Activated CD8-positive, alpha-beta memory T cell treated with anti-CD3 and anti-CD28 coated beads for 36 hours (primary cell): ENCODE measurements around the gene ZNF385B. TPM values are rescaled to one million over a fixed set of nuclear protein-coding genes. Genes with fewer than 3 reads are reported as not detected.
"Not testable (repeated sequence)": the region's sequence is repeated elsewhere in the genome, so short reads cannot be mapped to it uniquely, and the experiment has no call there.

Source experiments
- CTCF ChIA-PET: fragments of 350-600 bp; sonication (Branson Sonifier 250); formaldehyde crosslinking; loops from one replicate; lab custom pipeline; 2021; ENCODE audit warnings: antibody characterized with exemption; lab: Charles Lee
- POLR2A ChIA-PET: fragments of 350-600 bp; sonication (Branson Sonifier 250); formaldehyde crosslinking; loops from one replicate; lab custom pipeline; 2021; ENCODE audit warnings: antibody characterized with exemption; lab: Charles Lee
- total RNA-seq, 2 experiments: library from RNA; stranded (reverse); gene quantifications; one replicate each; pipeline ENCODE4 v1.2.3, GENCODE V29; 2021

The ZNF385B gene
- total RNA-seq, 2 experiments from 2014 or later = not detected

DNA sequence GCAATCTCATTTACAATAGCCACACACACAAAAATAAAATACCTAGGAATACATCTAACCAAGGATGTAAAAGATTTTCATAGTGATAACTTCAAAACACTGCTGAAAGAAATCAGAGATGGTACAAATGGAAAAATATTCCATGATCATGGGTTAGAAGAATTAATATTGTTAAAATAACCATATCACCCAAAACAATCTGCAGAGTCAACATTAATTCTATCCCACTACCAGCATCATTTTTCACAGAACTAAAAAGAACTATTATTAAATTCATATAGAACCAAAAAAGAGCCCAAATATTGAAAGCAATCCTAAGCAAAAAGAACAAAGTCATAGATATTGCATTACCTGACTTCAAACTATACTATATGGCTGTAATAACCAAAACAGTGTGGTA, 50.4 kb downstream of the ZNF385B start:
- POLR2A ChIA-PET = no interaction called here
- CTCF ChIA-PET = no interaction called here

- POLR2A ChIA-PET = no interaction called here
- CTCF ChIA-PET = no interaction called here
Observed at GRCh38 chr2:179809606-179810005, 51.8 kb downstream of the ZNF385B start.

- ChIA-PET CTCF (no interaction called here), POLR2A (no interaction called here)
Observed at GRCh38 chr2:179805001-179805400, 56.4 kb downstream of the ZNF385B start.

- ChIA-PET CTCF (no interaction called here), POLR2A (no interaction called here)
Observed at GRCh38 chr2:179804206-179804605, 57.2 kb downstream of the ZNF385B start.

- ChIA-PET CTCF (no interaction called here), POLR2A (no interaction called here)
Observed at GRCh38 chr2:179802051-179802882, 59.1 kb downstream of the ZNF385B start.

GRCh38 chr2:179800776-179801175, 60.6 kb downstream of the ZNF385B start:
- CTCF ChIA-PET = no interaction called here
- POLR2A ChIA-PET = no interaction called here

GRCh38 chr2:179796213-179797007, 65.0 kb downstream of the ZNF385B start:
- POLR2A ChIA-PET = no interaction called here
- CTCF ChIA-PET = no interaction called here

GRCh38 chr2:179793902-179794301, 67.5 kb downstream of the ZNF385B start:
- ChIA-PET CTCF (interaction anchor here (0.6 kb wide), 1 partner anchor 327 kb away, joined by 4 read pairs; no protein-coding TSS in a partner anchor), POLR2A (no interaction called here)

GRCh38 chr2:179793238-179793637, 68.2 kb downstream of the ZNF385B start:
- POLR2A ChIA-PET = no interaction called here
- CTCF ChIA-PET = no interaction called here

- ChIA-PET POLR2A (no interaction called here), CTCF (no interaction called here)
Observed at GRCh38 chr2:179790235-179791217, 70.9 kb downstream of the ZNF385B start.

DNA sequence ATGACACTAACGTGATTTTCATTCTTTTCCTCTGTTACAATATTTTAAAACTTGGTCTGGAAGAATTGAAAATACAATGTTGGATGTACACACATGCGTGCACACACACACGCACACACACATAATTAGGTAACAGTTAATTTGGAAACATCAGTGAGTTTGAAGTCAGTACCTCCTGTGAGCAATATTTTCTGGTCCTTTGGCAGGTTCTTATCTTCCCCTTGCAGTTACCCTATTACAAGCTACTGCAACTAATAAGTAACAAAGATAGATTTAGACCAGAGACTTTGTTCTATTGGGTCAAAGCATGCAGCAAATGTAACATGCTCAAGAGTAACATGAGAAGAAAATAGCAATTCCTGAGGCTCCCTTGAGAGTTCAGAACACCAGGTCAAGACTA, 73.3 kb downstream of the ZNF385B start:
- CTCF ChIA-PET = no interaction called here
- POLR2A ChIA-PET = no interaction called here

DNA sequence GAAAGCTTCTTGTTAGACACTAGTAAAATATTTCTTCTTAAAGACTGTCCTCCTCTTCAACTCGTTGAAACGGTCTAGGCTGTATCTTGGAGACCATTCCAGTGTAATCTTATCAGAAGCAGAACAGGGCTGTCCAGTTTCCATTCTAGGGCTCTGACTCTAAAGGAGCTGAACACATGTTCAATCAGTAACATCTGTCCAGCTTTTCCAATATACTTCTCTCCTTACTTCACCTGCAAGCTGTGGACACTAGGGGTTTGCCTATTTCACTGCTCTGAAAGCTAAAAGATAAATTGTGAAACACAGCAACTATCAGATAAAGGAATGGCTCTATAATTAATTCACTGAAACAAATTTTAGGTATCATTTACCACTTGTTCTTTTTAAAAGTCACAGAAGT, 73.8 kb downstream of the ZNF385B start:
- ChIA-PET POLR2A (no interaction called here), CTCF (interaction anchor here (0.5 kb wide), 1 partner anchor 1341 kb away, joined by 3 read pairs; no protein-coding TSS in a partner anchor)

DNA sequence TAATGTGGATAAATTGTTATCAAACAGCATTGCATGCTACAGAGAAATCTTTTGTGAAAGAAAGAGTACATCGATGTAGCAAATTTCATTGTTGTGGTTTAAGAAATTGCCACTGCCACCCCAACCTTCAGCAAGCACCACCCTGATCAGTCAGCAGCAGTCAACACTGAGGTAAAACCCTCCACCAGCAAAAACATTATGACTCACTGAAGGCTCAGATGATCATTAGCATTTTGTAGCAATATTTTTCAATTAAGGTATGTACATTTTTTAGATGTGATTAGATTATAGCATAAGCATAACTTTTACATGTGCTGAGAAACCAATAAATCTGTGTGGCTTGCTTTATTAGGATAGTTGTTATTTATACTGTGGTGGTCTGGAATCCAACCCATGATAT, 75.5 kb downstream of the ZNF385B start:
- CTCF ChIA-PET = no interaction called here
- POLR2A ChIA-PET = no interaction called here

DNA sequence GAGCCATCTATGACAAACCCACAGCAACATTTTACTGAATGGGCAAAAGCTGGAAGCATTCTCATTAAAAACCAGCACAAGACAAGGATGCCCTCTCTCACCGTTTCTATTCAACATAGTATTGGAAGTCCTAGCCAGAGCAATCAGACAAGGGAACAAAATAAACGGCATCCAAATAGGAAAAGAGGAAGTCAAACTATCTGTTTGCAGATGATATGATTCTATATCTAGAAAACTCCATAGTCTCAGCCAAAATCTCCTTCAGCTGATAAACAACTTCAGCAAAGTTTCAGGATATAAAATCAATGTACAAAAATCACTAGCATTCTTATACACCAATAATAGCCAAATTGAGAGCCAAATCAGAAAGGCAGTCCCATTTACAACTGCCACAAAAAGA, 79.1 kb downstream of the ZNF385B start:
- POLR2A ChIA-PET, CTCF ChIA-PET: not testable (repeated sequence)

DNA sequence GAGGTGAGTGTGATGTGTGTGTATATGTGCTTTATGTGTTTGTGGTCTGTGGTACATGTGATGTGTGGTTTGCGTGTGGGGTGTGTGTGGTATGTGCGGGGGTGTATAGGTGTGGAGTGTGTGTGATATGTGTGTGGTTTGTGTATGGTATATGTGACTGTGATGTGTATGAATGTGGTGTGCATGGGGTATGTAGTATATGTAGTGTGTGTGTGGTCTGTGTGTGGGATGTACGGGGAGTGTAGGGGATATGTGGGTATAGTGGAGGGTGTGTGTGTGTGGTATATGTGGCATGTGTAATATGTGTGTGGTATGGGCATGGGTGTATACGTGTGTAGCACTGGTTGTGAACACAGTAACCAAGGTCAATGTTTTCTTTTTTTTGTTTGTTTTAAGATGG, 87.4 kb downstream of the ZNF385B start:
- POLR2A ChIA-PET = no interaction called here
- CTCF ChIA-PET = no interaction called here

GRCh38 chr2:179772346-179772745, 89.1 kb downstream of the ZNF385B start:
- POLR2A ChIA-PET = no interaction called here
- CTCF ChIA-PET = no interaction called here

DNA sequence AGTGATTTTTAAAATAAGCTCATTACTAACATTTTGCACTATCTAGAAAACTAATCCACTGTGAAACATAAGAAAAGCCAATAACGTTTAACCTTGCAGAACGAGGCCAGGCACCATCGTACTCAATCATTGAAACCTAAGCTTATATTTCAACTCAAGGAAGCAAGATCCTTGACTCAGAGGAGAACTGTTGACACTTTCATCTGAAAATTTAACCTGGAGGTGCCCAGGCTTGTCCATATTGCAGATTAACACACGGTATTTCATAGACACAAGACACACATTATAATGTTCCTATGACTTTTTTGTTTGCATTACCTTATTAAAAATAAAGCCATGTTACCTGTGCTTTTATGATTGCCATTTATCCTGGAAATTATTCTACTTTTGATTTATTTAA, 89.6 kb downstream of the ZNF385B start:
- ChIA-PET CTCF (no interaction called here), POLR2A (no interaction called here)

DNA sequence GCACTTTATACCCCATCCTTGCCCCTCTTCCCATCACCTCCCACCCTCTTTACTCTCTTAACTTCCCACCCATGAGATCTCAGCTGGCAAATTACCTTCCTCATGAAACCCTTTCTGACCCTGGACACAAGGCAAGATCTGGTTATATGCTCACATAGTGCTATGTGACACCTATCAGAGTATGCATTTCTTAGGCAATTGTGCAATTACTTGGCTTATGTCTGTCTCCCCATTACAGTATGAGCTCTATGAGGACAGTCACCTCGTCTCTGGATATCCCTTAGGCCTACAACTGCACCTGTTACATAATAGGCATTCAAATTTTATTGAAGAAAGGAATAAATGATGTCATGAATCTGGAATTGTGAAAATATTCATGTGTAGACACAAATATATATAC, 91.4 kb downstream of the ZNF385B start:
- ChIA-PET POLR2A (no interaction called here), CTCF (no interaction called here)

- POLR2A ChIA-PET = no interaction called here
- CTCF ChIA-PET = no interaction called here
Observed at GRCh38 chr2:179769323-179769722, 92.1 kb downstream of the ZNF385B start.

DNA sequence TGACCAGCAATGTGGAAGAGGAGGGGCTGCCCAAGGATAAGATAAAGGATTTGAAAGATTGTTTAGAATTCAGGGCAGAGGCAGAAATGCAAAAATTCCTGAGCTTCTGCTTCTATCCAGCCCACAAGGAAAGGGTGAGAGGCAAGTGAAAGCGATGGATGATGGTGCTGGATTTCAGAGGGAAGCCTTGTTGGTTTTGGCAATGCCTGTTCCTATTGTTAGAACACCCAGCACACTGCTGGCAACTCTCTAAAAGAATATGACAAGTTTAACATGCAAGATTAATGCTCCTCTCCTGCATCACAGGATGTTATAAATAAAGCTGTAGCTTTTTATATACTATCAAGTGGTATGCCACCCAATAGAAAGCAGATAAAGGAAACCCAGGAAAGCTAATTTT, 92.6 kb downstream of the ZNF385B start:
- CTCF ChIA-PET = no interaction called here

More for the DNA sequence above, 92.6 kb downstream of the ZNF385B start:
- POLR2A ChIA-PET = no interaction called here
